Measurements from ENCODE around the gene ADGRA1.
"Not testable (repeated sequence)": the region's sequence is repeated elsewhere in the genome, so short reads cannot be mapped to it uniquely, and the experiment has no call there.

Gene ADGRA1

DNA sequence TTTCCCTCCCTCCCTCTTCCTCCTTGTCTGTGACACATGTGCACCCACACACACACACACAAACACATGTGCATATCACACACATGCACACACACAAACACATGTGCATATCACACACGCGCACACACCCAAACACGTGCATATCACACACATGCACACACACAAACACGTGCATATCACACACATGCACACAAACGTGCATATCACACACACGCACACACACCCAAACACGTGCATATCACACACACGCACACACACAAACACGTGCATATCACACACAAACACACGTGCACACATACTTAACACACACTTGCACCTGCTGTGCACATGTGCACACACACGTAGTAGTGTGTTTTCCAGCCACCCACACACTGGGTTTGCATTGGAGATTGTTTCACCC is 42.9 kb downstream of the ADGRA1 start:
- no peak for DNase-seq

DNA sequence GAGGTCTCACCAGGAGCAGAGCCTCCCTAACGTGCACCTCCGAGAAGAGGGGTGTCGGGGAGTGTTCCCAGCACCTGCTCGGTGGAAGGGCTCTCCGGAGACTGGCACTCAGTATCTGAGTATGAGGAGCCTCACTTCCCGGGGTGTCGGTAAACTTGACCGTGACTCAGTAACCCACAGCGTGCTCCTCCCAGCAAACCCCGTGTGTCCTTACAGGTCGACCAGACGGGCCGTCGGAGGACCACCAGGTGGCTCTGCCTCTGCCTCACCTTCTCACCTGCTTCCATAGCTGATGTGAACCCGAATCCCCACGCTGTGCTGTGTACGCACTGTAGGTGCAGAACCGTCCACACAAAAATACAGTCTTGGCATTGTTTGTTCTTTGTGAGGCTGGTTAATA is 43.3 kb downstream of the ADGRA1 start:
- no peak for DNase-seq

DNA sequence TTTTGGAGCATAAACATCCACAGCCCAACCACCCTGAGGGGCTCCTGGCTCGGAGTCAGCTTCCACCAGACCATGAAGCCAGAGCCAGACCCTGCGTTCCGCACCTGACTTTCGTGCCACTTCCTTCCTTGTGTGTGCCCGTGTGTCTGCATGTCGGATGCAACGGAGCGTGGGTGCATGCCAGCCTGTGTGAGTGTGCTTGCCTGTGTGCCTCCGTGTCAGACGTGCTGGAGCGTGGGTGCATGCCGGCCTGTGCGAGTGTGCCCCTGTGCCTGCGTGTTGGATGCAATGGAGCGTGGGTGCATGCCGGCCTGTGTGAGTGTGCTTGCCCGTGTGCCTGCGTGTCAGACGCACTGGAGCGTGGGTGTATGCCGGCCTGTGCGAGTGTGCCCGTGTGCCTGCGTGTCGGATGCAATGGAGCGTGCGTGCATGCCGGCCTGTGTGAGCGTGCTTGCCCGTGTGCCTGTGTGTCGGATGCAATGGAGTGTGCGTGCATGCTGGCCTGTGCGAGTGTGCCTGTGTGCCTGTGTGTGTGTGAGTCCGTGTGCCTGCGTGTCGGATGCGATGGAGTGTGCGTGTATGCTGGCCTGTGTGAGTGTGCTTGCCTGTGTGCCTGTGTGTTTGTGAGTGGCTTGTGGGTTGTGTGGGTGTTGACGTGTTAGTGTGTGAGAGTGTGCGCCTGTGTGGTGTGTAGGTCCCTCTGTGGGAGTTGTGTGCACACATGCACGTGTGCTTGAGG is 44.2 kb downstream of the ADGRA1 start:
- DNase-seq = no peak

DNA sequence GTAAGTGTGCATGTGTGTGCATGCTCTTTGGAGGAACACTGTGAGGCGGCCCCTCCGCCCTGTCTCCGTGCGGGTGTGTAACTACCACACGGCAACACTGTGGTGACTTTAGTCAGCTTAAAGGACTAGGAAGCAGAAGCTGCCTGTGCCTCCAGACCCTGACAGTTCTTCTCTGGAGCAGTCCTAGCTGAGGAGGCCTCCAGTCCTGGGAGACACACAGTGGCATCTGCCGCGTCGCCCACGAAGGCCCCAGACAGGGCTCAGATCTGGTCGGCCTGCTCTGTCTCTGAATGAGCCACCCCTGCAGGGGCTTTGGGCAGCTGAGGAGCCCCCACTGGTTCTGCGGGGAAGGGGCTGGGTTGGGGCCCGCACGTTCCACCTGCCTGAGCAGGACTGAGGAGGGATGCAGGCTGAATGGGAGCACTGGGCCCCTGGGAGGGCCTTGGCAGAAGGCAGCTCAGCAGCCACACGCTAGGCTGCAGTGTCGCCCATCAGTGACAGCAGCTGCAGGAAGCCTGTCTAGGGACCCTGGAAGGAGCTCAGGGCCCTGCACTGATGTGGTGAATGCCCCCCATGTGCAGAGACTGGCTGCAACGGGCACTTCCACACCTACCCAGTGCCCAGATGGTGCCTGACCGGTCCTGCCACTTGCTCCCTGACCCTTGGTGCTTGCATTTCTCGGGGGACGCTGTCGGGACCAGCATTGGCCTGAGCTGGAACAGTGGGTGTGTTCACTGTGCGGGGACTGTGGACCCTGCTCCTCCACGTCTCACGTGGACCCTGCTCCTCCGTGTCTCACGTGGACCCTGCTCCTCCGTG is 45.0 kb downstream of the ADGRA1 start:
- no peak for DNase-seq

DNA sequence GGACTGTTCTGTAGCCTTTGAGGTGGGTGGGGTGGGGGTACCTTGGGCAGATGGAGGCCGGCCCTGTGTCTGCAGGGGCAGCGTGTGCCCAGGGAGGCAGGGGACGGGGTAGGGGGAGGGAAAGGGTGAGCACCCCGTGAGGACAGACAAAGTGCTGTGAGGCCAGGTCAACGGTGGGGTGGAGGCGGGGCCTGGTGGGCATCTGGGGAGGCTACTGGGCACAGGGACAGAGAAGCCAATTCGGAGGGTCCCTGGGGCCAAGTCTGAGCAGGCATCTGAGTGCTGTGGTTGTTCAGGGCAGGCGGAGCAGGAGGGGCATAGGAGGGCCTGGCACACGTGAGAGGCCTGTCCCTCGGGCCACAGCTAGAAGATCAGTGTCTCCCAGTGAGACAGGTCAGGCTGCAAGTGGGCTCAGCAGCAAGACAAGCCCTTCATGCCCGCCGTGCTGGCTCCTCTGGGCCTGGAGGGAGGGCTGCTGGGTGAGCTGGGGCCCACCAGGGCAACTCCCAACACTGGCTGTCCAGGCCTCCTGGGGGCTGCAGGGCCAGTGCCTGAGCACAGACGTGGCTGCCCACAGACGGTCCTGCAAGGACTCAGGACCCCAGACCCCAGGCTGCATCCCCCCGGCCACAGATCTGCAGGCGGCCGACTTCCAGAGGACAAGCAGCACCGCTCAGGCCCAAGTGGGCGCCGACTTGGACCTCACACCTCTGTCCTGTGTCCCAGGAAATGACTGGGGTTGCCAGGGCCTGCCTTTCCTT is 45.9 kb downstream of the ADGRA1 start:
- DNase-seq = no peak

DNA sequence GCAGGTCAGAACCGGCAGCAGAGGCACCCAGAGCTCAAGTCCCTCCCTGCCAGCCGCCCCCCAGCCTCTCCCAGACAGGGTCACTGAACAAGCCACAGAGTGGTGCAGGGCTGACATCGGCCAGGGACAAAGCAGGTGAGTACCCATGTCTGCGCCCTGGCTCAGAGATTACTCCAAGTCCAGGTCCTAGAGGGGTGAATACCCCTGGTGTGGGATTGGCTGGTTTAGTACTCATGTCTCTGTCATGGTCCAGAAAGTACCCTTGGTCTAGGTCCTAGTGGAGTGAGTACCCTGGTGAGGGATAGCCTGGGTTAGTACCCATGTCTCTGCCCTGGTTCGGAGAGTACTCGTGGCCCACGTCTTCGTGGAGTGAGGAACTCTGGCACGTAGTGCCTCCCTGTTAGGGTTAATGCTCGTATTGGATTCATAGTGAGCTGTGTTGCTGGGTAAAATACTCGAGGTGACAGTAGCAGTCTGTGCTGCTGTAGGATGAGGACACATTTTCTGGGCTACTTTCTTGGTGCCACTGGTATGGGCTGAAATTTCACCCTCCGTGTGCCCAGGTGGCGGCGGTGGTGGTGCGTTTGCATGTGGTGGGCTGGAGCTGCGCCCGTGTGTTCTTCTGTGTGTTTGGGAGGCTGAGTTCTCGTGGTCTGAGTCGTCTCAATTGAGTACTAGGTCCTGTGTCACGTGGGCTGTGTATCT is 46.8 kb downstream of the ADGRA1 start:
- no peak for DNase-seq

DNA sequence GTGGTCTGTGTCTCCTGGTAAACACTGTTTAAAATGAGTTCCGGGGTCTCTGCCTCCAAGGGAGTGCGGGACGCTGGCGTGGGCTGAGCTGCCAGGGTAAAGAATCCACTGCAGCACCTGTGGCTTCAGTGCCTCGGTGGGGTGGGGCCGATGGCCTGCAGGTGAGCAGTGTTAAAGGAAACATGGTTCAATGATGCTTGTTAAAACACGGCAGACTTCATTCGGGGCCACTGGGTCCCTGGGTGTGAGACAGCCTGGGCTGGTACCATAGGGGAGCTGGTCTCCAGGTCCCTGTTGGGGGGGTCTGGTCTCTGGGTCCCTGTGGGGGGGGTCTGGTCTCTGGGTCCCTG is 47.4 kb downstream of the ADGRA1 start:
- no peak for DNase-seq

DNA sequence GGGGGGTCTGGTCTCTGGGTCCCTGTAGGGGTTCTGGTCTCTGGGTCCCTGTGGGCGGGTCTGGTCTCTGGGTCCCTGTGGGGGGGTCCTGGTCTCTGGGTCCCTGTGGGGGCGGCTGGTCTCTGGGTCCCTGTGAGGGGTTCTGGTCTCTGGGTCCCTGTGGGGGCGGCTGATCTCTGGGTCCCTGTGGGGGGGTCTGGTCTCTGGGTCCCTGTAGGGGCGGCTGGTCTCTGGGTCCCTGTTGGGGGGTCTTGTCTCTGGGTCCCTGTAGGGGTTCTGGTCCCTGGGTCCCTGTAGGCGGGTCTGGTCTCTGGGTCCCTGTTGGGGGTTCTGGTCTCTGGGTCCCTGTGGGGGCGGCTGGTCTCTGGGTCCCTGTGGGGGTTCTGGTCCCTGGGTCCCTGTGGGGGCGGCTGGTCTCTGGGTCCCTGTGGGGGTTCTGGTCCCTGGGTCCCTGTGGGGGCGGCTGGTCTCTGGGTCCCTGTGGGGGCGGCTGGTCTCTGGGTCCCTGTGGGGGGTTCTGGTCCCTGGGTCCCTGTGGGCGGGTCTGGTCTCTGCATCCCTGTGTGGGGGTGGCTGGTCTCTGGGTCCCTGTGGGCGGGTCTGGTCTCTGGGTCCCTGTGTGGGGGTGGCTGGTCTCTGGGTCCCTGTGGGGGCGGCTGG is 49.9 kb downstream of the ADGRA1 start:
- DNase-seq = not testable (repeated sequence)

DNA sequence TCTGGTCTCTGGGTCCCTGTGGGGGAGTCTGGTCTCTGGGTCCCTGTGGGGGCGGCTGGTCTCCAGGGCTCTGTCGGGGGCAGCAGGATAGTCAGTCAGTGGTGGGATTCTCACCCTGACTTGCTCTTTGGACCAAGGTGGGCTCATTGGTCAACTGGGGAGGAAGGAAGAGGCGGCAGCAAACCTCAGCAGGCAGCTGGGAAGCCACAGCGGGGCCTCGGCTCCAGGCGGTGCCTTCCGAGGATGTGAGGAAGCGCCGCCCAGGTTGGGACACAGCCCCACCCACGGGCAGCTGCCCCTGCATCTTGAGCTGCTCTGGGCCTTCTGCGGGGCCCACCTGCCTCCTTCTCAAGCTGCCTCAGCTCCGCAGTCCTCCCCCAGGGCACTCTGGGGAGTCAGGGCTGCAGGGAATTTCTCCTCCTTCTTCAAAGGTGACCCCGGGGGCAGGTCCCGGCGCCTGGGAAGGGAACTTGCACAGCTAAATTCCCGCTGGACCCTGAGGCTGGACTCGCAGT is 51.9 kb downstream of the ADGRA1 start:
- no peak for DNase-seq

DNA sequence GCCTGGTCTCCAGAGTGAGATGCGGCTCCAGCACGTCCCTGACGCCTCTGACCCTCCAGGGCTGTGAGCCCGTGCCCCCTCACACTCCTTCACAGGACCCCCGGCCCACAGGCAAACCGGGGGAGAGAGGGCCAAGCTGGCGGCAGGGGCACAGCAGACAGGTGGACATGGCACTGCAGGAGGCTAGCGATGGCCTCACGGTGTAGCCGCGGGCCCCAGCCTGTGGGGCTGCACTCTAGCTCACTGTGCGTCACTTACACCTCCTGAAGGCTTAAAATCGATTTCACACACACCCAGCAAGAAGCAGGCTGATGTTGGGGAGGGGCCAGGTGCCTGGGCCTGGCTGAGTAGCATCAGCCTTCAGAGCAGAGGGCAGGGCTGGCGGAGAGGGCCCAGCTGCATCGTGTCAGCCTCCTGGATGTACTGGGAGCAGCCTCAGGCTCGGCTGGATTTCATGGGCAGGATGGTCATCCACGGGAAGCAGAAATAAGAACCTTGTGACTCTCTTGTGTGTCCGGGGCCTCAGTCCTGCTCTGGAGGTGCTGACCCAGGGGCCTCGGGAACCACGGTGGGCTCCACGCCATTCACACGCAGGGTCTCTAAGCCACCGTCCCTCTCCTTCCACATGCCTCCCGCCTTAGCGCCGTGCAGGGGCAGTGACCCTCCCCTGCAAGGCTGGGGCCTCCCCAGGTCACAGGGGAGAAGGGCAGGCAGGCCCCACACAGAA is 52.9 kb downstream of the ADGRA1 start:
- no peak for DNase-seq

DNA sequence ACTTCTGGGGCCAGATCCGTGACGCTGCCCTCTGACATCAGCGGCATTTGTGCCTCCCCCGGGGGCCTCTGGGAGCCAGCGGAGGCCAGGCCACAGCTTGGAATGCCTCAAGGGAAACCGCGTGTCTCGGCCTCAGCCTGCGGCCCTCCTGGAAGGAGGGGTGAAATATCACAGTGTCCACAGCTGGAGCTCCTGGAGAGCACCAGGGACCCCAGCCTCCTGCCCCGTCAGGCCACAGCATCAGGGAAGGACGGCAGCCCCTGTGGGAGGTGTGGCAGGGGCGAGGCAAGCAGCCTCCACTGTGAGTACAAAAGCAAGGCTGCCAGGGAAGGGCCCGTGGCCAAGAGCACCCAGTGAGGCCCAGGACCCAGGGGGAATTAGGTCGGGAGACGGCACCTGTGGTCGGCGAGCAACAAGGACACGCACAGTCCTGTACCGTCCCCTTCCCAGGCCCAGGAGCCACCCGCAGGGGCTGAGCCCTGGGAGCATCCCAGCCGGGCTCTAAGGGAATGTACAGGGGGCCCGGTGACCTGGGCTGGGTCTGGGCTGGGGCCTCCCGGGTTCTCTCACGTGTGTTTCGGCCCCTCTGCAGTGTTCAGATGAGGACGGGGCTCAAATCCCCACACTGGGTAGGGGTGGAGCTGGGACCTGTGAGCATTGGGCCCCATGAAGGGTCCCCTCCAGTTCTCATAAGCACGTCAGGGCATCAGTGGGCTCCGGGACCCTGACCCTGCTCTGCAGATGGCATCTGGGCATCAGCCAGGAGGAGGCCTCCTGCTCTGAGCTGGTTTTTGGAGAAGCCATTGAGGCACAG is 53.6 kb downstream of the ADGRA1 start:
- no peak for DNase-seq

DNA sequence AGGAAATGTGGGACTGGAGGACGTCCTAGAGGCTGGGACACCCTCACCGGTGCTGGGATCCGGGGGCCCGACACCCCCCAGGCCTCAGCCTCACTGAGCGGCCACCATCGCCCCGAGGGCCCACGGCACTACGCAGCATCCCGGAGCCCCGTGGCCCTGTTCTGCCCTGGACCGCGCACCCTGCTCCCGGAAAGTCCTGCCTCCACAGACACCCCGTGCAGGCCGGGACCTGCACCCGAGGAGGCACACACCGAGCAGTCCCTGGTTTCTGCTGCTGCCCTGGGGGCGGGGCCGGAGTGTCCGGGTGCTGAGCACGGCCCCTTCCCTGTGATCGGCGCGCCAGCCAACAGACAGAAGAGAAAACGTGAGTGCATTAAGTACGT is 54.2 kb downstream of the ADGRA1 start:
- DNase-seq = no peak

DNA sequence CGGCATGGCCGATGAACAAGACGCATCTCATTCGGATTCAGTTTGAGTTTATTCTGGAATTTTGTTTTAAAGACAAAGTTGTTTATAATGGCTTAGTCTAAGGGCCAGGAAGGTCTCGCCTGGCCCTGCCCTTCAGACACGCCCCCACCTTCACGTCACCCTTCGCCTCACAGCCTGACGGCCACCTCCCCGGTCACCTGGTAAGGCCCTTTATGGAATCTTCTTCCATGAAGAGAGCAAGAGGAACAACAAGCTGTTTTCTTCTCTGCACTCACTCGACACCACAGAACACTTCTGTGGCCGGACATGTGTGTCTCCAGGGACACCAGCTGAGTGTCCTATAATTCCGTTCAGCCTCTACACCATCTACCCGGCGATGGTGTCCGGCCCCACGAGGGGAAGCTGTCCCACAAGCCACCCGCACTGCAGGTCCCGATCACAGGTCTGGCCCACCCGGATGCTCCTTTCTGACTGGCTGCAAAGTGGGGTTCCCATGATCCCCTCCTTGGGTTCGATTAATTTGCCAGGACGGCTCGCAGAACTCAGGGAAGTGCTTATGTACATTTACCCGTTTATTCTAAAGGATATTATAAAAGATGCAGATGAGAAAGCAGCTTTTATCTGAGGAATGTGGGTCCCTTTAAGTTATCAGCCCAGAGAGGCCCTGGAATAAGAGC is 54.9 kb downstream of the ADGRA1 start:
- DNase-seq = no peak

DNA sequence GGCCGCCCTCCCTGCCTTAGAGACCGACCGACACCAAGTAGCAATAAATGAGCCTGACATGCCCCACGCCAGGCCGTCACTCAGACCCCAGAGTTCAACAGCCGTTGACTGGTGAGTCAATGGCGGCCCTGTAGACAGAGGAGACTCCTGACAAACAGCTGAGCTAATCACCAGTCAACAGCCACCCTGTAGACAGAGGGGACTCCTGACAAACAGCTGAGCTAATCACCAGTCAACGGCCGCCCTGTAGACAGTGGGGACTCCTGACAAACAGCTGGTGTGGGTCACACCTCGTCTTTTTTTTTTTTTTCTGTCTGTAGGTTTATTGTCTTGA is 55.4 kb downstream of the ADGRA1 start:
- no peak for DNase-seq

DNA sequence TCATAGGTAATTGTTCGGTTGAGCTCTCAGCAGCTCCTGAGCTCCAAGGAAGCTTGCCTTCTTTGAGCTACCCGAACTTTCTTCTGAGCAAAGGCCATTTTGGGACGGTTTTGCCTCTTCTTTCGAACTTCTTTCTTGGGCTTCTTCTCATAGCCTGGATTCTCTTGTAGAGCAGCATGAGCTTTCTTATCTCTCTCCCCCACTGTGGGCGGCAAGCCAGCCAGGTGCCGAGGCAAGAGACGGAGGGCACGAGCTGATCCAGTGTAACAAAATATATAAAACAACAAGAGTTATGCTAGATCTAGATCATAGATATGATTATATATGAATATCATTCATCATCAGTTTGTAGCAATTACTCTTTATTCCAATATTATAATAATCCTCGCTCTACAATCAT is 55.8 kb downstream of the ADGRA1 start:
- DNase-seq = no peak

DNA sequence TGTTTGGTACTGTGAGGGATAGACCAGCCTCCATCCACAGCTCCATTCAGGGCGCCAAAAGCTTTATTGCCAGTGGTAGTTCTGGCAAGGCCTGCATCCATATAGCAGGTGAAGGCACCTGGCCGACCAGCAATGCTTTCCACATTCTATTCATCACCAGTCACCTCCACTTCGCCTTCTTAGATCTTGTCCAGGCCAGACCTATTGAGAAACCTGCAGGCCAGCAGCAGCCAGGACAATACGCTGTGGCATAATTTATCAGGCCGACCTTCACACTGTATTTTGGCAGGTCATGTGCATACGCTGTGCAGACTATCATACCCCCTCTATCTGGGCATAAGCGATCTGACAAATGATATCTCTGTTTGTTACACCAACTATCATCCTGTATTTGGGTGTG is 57.0 kb downstream of the ADGRA1 start:
- DNase-seq = no peak

DNA sequence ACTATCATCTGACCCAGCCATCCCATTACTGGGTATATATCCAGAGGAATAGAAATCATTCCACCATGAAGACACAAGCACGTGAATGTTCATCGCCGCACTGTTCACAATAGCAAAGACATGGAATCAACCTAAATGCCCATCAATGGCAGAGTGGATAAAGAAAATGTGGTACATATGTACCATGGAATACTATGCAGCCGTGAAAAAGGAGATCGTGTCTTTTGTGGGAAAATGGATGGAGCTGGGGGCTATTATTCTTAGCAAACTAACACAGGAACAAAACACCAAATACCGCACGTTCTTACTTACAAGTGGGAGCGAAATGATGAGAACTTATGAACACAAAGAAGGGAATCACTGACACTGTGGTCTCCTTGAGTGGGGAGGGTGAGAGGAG is 62.5 kb downstream of the ADGRA1 start:
- DNase-seq = no peak

DNA sequence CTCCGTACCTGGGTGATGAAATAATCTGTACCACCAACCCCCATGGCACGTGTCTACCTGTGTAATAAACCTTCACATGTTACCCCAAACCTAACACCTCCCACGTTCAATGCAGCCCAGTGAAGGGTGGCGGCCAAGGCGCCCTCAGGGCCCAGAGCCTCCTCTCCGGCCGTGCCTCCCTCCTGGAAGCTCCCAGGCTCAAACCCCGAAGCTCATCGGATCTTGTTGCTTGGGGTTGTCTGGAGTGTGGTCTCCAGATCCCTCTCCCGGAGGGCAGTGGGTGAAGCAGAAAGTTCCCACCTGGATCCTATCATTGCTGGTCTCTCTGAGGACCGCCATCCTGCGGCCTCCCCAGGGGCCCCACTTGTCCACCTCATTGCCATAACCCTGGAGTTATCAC is 62.9 kb downstream of the ADGRA1 start:
- DNase-seq = no peak

DNA sequence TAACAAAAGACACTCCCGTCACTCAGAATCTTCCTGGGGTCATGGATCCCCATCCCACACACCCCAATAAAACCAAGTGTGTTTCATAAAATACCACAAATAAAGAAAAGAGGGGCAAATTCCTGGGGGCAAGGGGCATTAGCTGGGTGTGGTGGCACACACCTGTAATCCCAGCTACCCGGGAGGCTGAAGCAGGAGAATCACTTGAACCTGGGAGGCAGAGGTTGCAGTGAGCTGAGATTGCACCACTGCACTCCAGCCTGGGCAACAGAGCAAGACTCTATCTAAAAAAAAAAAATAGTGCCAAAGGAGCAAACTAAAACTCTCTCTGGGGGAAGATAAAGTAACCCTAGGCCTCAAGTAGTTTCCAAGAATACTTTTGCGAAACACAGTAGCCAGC is 63.3 kb downstream of the ADGRA1 start:
- not testable (repeated sequence) for DNase-seq

DNA sequence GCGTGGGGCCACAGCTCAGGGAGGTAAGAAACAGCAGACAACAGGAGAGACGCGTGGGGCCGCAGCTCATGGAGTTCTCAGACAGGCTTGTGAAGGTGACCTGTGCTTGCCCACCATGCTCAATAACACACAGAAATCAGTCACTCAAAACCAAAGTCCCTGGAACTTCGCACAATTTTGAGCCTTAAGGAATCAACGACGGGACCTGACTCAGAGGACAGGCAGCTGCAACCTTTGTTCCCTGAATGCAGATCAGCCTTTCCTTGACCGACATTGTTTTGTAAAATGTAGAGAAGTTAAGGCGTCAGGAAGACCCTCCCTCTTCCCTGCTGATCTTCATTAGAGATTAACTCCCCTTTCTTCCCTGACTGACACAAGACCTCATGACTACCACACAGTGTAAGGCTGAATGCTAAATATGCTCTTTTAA is 63.8 kb downstream of the ADGRA1 start:
- DNase-seq = no peak
